Measurements from ENCODE around the gene RAB14. TPM values are rescaled to one million over a fixed set of nuclear protein-coding genes. Genes with fewer than 3 reads are reported as not detected.
A peak's percentile ranks its signal among the peaks of the same experiment; 100 is the strongest.

The RAB14 gene
- total RNA-seq, 1 donor from 2014 or later = 49.9 TPM

- DNase-seq (ENCODE audit: low spot score) = no peak
- intact Hi-C loops (cut with DNase I) = loop anchor here (5.0 kb wide), 1 partner anchor 56 kb away; no protein-coding TSS in a partner anchor
These were observed 20.0 kb upstream of the RAB14 start for GRCh38 chr9:121221664-121222055.

- DNase-seq (ENCODE audit: low spot score) = no peak
- intact Hi-C loops (cut with DNase I) = loop anchor here (5.0 kb wide), 1 partner anchor 56 kb away; no protein-coding TSS in a partner anchor
These were observed 19.5 kb upstream of the RAB14 start for GRCh38 chr9:121220996-121221663.

- no peak for DNase-seq (ENCODE audit: low spot score)
- intact Hi-C loops (cut with DNase I) = no loop called here
These were observed 17.9 kb upstream of the RAB14 start for GRCh38 chr9:121219530-121219929.

- no peak for DNase-seq (ENCODE audit: low spot score)
- intact Hi-C loops (cut with DNase I) = no loop called here
These were observed 16.8 kb upstream of the RAB14 start for GRCh38 chr9:121218357-121219027.

- intact Hi-C loops (cut with DNase I) = no loop called here
- no peak for DNase-seq (ENCODE audit: low spot score)
These were observed 16.1 kb upstream of the RAB14 start for GRCh38 chr9:121217609-121218292.

- intact Hi-C loops (cut with DNase I) = no loop called here
- no peak for DNase-seq (ENCODE audit: low spot score)
These were observed 14.7 kb upstream of the RAB14 start for GRCh38 chr9:121216271-121216805.

GRCh38 chr9:121214005-121214404 is 12.3 kb upstream of the RAB14 start:
- no peak for DNase-seq (ENCODE audit: low spot score)
- intact Hi-C loops (cut with DNase I) = loop anchor here (5.0 kb wide), 2 partner anchors 103 to 163 kb away; no protein-coding TSS in a partner anchor

- DNase-seq (ENCODE audit: low spot score) = peak; percentile 90
- intact Hi-C loops (cut with DNase I) = loop anchor here (2.0 to 5.0 kb wide), 3 partner anchors 104 to 188 kb away; no protein-coding TSS in a partner anchor
These were observed 11.6 kb upstream of the RAB14 start for GRCh38 chr9:121213136-121213806.

GRCh38 chr9:121210536-121210935 is 8.9 kb upstream of the RAB14 start:
- intact Hi-C loops (cut with DNase I) = loop anchor here (5.0 kb wide), 2 partner anchors 107 to 167 kb away; no protein-coding TSS in a partner anchor
- no peak for DNase-seq (ENCODE audit: low spot score)

- intact Hi-C loops (cut with DNase I) = no loop called here
- DNase-seq (ENCODE audit: low spot score) = no peak
These were observed 5.8 kb upstream of the RAB14 start for GRCh38 chr9:121207371-121207940.

- no peak for DNase-seq (ENCODE audit: low spot score)
- intact Hi-C loops (cut with DNase I) = no loop called here
These were observed 5.1 kb upstream of the RAB14 start for GRCh38 chr9:121206516-121207370.

GRCh38 chr9:121204611-121205010 is 2.9 kb upstream of the RAB14 start:
- intact Hi-C loops (cut with DNase I) = no loop called here

GRCh38 chr9:121204121-121204520 is 2.5 kb upstream of the RAB14 start:
- intact Hi-C loops (cut with DNase I) = no loop called here

More at GRCh38 chr9:121204611-121205010, 2.9 kb upstream of the RAB14 start:
- no peak for DNase-seq (ENCODE audit: low spot score)

GRCh38 chr9:121201045-121201737 is 478 bp downstream of the RAB14 start:
- DNase-seq (ENCODE audit: low spot score) = peak; percentile 75
- intact Hi-C loops (cut with DNase I) = no loop called here

More at GRCh38 chr9:121204121-121204520, 2.5 kb upstream of the RAB14 start:
- no peak for DNase-seq (ENCODE audit: low spot score)

- no peak for DNase-seq (ENCODE audit: low spot score)
- intact Hi-C loops (cut with DNase I) = no loop called here
These were observed 1.3 kb downstream of the RAB14 start for GRCh38 chr9:121200356-121200755.

GRCh38 chr9:121199921-121200320 is 1.7 kb downstream of the RAB14 start:
- intact Hi-C loops (cut with DNase I) = no loop called here
- DNase-seq (ENCODE audit: low spot score) = no peak

GRCh38 chr9:121198512-121199042 is 3.1 kb downstream of the RAB14 start:
- no peak for DNase-seq (ENCODE audit: low spot score)
- intact Hi-C loops (cut with DNase I) = no loop called here

Data from cardiac septum (tissue), 1 donor.